CD14-positive monocyte (primary cell): ENCODE results near the gene HSCB. TPM values are rescaled to one million over a fixed set of nuclear protein-coding genes. Genes with fewer than 3 reads are reported as not detected.

ENCODE experiments used
- DNase-seq, 3 donors: peaks; one replicate each; pipeline ENCODE4 v3.0.0-alpha.2; 2011 to 2022
- H2AFZ ChIP-seq: 2 replicates; pipeline ENCODE4 v1.6.0; 2012; ENCODE audit warnings: mild to moderate bottlenecking, low read depth, low read length, inconsistent platforms; ENCODE audit not compliant: insufficient read depth, poor library complexity, severe bottlenecking
- H3K27ac ChIP-seq, 2 donors: 1 replicate in 1 of 2; 2 replicates in 1 of 2; pipeline ENCODE4 v1.5.1; 2012 to 2013; ENCODE audit warnings: low read length in 2 of 2, control low read depth in 1 of 2, inconsistent platforms in 1 of 2, low read depth in 1 of 2, mild to moderate bottlenecking in 1 of 2
- H3K27me3 ChIP-seq, 2 donors: one replicate each; pipeline versions ENCODE4 v1.6.0 to v1.6.1; 2011 to 2013; ENCODE audit warnings: low read length in 2 of 2; ENCODE audit not compliant: control insufficient read depth in 2 of 2, insufficient read depth in 2 of 2
- H3K36me3 ChIP-seq, 2 donors: replicated peaks in 1 of 2; 1 replicate in 1 of 2; 2 replicates in 1 of 2; pipeline versions ENCODE4 v1.5.1 to v1.6.1; 2012 to 2013; ENCODE audit warnings: low read length in 2 of 2, control low read depth in 1 of 2, inconsistent platforms in 1 of 2, mild to moderate bottlenecking in 1 of 2; ENCODE audit not compliant: insufficient read depth in 2 of 2, control insufficient read depth in 1 of 2
- H3K4me1 ChIP-seq, 2 donors: 1 replicate in 1 of 2; 2 replicates in 1 of 2; pipeline versions ENCODE4 v1.5.1 to v1.6.1; 2012 to 2013; ENCODE audit warnings: low read length in 2 of 2, control low read depth in 1 of 2, inconsistent platforms in 1 of 2, mild to moderate bottlenecking in 1 of 2, moderate library complexity in 1 of 2; ENCODE audit not compliant: insufficient read depth in 2 of 2, control insufficient read depth in 1 of 2
- H3K4me2 ChIP-seq: replicated peaks from 2 replicates; pipeline ENCODE3; 2012; ENCODE audit warnings: low read length, moderate library complexity, mild to moderate bottlenecking; ENCODE audit not compliant: poor library complexity, severe bottlenecking; ENCODE audit errors: extremely low read depth
- H3K4me3 ChIP-seq, 3 experiments: fragments of 200-600 bp in 1 of 3; sonication (generic) in 1 of 3; replicated peaks in 1 of 3; 1 replicate in 2 of 3; 2 replicates in 1 of 3; pipeline ENCODE4 v1.5.1; 2011 to 2013; ENCODE audit warnings: low read length in 3 of 3, mild to moderate bottlenecking in 3 of 3, control low read depth in 2 of 3, low read depth in 2 of 3, inconsistent platforms in 1 of 3, moderate library complexity in 1 of 3
- H3K79me2 ChIP-seq: 2 replicates; pipeline ENCODE4 v1.6.0; 2012; ENCODE audit warnings: mild to moderate bottlenecking, control low read depth, inconsistent platforms, low read length, moderate library complexity; ENCODE audit not compliant: insufficient read depth
- H3K9ac ChIP-seq: 2 replicates; pipeline ENCODE4 v1.6.0; 2017; ENCODE audit warnings: low read length, mild to moderate bottlenecking; ENCODE audit not compliant: insufficient read depth, poor library complexity, severe bottlenecking
- H3K9me3 ChIP-seq, 2 donors: replicated peaks in 1 of 2; 1 replicate in 1 of 2; 2 replicates in 1 of 2; pipeline versions ENCODE4 v1.5.1 to v1.6.1; 2012 to 2013; ENCODE audit warnings: low read length in 2 of 2, control low read depth in 1 of 2; ENCODE audit not compliant: control insufficient read depth in 1 of 2, insufficient read depth in 1 of 2
- H4K20me1 ChIP-seq: 2 replicates; pipeline ENCODE4 v1.6.0; 2012; ENCODE audit warnings: mild to moderate bottlenecking, low read length, control low read depth, moderate library complexity; ENCODE audit not compliant: insufficient read depth
- H3K27ac Mint-ChIP-seq, 7 donors: one replicate each; pipeline ENCODE4 v1.8.0; 2020; ENCODE audit warnings: mild to moderate bottlenecking in 7 of 7, mixed read lengths in 7 of 7, moderate library complexity in 6 of 7, inconsistent platforms in 2 of 7
- H3K27me3 Mint-ChIP-seq, 3 donors: one replicate each; pipeline ENCODE4 v1.8.0; 2021 to 2022; ENCODE audit warnings: low read depth in 3 of 3, mild to moderate bottlenecking in 3 of 3, mixed read lengths in 3 of 3, moderate library complexity in 3 of 3, inconsistent platforms in 1 of 3
- H3K36me3 Mint-ChIP-seq, 2 donors: one replicate each; pipeline ENCODE4 v1.8.0; 2020; ENCODE audit warnings: mixed read lengths in 2 of 2, inconsistent platforms in 1 of 2, mild to moderate bottlenecking in 1 of 2
- H3K4me1 Mint-ChIP-seq: one replicate; pipeline ENCODE4 v1.8.0; 2020; ENCODE audit warnings: mild to moderate bottlenecking, mixed read lengths
- H3K4me3 Mint-ChIP-seq, 2 donors: one replicate each; pipeline ENCODE4 v1.8.0; 2020; ENCODE audit warnings: mild to moderate bottlenecking in 2 of 2, mixed read lengths in 2 of 2, moderate library complexity in 1 of 2
- H3K9me3 Mint-ChIP-seq, 7 donors: one replicate each; pipeline ENCODE4 v1.8.0; 2020 to 2022; ENCODE audit warnings: mixed read lengths in 7 of 7, mild to moderate bottlenecking in 6 of 7, moderate library complexity in 6 of 7, inconsistent platforms in 2 of 7
- CTCF ChIP-seq: fragments of 200-600 bp; IDR thresholded peaks from one replicate; pipeline ENCODE4 v1.8.0; 2022; ENCODE audit warnings: antibody characterized with exemption, mild to moderate bottlenecking
- WGBS: methylation state at CpG from one replicate; pipeline ENCODE4 v1.1.5; 2013; ENCODE audit warnings: missing lambda C conversion rate; ENCODE audit not compliant: insufficient coverage; 5-methylcytosine and 5-hydroxymethylcytosine counted together
- intact Hi-C, 2 donors: fragments of 100-400 bp; cut with micrococcal nuclease; formaldehyde crosslinking; loops; one replicate each; pipeline versions ENCODE4 v1.15.0 to v1.15.1; 2023
- polyA plus RNA-seq, 3 donors: library from polyadenylated mRNA; depleted of rRNA in 1 of 3; unstranded in 2 of 3; stranded (reverse) in 1 of 3; fragments of 300-500 nt in 2 of 3; fragments of >200 nt in 1 of 3; fragmentation: Illumina TruSeq in 2 of 3; gene quantifications; 1 replicate in 2 of 3; 2 replicates in 1 of 3; pipeline ENCODE4 v1.2.3, GENCODE V29; 2012 to 2021

HSCB gene
- polyA plus RNA-seq, 3 donors: 10.1 to 13.2 (median 10.3) TPM

GRCh38 chr22:28780296-28780695 is 38.5 kb downstream of the HSCB start:
- peaks cover 42 to 86% of the 10 kb centered on the region in 2 donors for H3K36me3 ChIP-seq
- H3K9me3 Mint-ChIP-seq: no peaks in the 10 kb centered on the region
- peak overlapping the region in 1 of 7 donors; percentile 25 for H3K27ac Mint-ChIP-seq
- peaks cover 72% of the 10 kb centered on the region for H4K20me1 ChIP-seq
- no peak overlapping the region for H3K4me3 ChIP-seq
- no peak for DNase-seq
- no peak overlapping the region for H3K9ac ChIP-seq
- intact Hi-C loops: no loop called here
- no peak for TF ChIP-seq CTCF
- no peak overlapping the region for H3K27ac ChIP-seq
- peaks cover 68% of the 10 kb centered on the region for H3K79me2 ChIP-seq
- WGBS: 100% methylated on average over 1 of the region's 1 CpG
- H3K9me3 ChIP-seq: no peaks in the 10 kb centered on the region
- peaks cover 52 to 72% of the 10 kb centered on the region in 2 donors for H3K36me3 Mint-ChIP-seq
- no peaks in the 10 kb centered on the region for H3K4me1 ChIP-seq
- peaks cover 0 to 2% (median 0%) of the 10 kb centered on the region in 3 donors for H3K27me3 Mint-ChIP-seq
- no peaks in the 10 kb centered on the region for H3K27me3 ChIP-seq
- no peaks in the 10 kb centered on the region for H3K4me1 Mint-ChIP-seq
- no peak overlapping the region for H2AFZ ChIP-seq
- no peak overlapping the region for H3K4me2 ChIP-seq
- no peak overlapping the region for H3K4me3 Mint-ChIP-seq

GRCh38 chr22:28783786-28784671 is 42.2 kb downstream of the HSCB start:
- Histone ChIP-seq H3K9me3 (no peaks in the 10 kb centered on the region), H2AFZ (no peak overlapping the region), H3K36me3 (peaks cover 65 to 95% of the 10 kb centered on the region in 2 donors), H3K4me1 (no peaks in the 10 kb centered on the region), H3K9ac (no peak overlapping the region), H3K27ac (peak overlapping the region in 1 of 2 donors; percentile 9), H3K79me2 (peaks cover 34% of the 10 kb centered on the region), H4K20me1 (peaks cover 51% of the 10 kb centered on the region), H3K4me3 (no peak overlapping the region), H3K27me3 (no peaks in the 10 kb centered on the region), H3K4me2 (no peak overlapping the region)
- no peaks in the 10 kb centered on the region for H3K4me1 Mint-ChIP-seq
- 83% methylated on average over 3 of the region's 4 CpGs for WGBS
- peaks cover 69 to 77% of the 10 kb centered on the region in 2 donors for H3K36me3 Mint-ChIP-seq
- no peaks in the 10 kb centered on the region for H3K9me3 Mint-ChIP-seq
- H3K4me3 Mint-ChIP-seq: no peak overlapping the region
- no peak for TF ChIP-seq CTCF
- intact Hi-C loops: no loop called here
- DNase-seq: no peak
- H3K27ac Mint-ChIP-seq: peak overlapping the region in 2 of 7 donors; percentile 43 to 67
- H3K27me3 Mint-ChIP-seq: peaks cover 0 to 2% (median 0%) of the 10 kb centered on the region in 3 donors
